NCI-H748 (cell line): Measurements from ENCODE around the gene ANO2.

Source experiments
- DNase-seq: peaks from one replicate; lab custom pipeline; 2025; ENCODE audit not compliant: unreplicated experiment; lab: John Stamatoyannopoulos, UW

The ANO2 gene

DNA sequence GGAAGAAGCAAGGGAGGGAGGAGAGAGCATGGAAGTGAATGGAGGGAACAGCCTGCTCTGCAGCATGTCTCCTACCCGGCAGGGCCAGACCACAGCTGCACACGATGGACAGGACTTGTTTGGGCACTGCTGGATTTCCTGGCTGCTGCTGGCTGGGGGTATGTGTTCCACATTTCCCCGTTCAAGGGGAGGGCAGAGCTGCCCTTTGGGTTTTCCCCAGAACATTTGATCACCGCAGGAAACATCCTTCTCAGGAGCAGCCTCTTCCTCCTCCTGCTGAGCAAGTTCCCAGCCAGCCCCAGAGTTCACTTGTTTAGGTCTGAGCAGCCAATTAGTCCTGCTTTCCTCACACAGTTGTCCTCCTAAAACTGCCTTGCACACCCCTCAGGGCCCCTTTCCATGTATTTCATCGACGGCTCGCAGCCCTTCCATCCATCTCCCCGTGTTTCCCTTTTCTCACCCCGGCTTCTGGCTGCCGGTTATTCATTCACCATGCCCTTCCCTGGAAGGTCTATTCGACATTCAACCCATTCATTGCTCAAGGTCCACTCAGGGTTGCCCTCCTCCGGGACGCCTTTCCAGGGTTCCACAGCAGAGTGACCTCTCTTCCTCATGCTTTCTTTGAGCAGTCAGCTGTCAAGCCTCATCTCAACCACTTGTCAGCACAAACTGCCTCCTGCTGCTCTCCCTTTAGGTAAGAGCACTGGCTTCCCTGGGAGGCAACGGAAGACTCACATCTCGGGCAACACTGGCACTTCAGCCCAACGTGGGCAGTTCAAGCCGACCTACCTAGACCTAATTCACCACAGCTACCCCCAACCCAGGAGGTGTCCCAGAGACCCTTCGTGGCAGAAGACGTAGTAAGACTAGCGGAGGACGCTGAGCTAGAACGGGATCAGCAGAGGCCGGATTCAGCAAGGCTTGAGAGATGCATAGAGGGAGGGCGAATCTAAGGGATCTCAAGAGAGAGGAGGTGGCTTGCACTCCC lies 20.1 kb upstream of the ANO2 start:
- DNase-seq: no peak

DNA sequence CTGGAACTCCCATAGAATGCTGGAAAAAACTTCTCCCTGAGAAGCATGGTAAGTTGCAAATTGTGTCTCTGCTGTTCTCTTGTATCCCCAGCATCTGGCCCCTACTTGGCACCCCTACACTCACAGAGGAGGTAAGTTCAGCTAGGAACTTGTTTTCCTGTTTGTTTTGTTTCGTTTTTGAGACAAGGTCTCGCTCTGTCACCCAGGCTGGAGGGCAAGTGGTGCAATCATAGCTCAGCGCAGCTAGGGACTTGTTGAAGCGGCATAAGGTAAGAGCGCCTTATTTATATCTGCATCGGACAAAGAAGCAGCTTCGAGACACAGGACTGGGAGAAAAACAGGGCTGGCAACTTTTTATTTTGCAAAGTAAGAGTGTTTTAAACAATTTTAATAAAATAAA lies 18.5 kb upstream of the ANO2 start:
- no peak for DNase-seq

DNA sequence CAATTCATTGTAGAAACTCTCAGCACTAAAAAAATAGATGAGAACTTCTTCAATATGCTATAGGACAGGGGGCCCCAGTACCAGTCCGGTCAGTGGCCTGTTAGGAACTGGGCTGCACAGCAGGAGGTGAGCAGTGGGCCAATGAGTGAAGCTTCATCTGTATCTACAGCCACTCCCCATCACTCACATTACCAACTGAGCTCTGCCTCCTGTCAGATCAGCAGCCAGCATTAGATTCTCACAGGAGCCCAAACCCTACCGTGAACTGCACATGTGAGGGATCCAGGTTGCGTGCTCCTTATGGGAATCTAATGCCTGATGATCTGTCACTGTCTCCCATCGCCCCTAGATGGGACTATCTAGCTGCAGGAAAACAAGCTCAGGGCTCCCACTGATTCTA lies 15.7 kb upstream of the ANO2 start:
- DNase-seq: no peak

DNA sequence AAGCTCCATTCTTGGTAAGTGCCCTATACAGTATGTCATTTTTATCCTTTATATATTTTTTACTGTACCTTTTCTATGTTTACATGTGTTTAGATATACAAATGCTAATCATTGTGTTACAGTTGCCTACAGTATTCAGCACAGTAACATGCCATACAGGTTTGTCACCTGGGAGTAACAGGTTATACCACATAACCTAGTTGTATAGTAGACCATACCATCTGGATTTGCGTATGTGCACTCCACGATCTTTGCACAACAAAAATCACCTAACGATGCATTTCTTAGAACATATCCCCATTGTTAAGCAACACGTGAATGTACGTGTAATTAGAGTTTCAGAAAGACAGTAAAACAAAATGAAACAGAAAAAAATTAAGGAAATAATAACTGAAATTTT lies 11.9 kb upstream of the ANO2 start:
- no peak for DNase-seq

DNA sequence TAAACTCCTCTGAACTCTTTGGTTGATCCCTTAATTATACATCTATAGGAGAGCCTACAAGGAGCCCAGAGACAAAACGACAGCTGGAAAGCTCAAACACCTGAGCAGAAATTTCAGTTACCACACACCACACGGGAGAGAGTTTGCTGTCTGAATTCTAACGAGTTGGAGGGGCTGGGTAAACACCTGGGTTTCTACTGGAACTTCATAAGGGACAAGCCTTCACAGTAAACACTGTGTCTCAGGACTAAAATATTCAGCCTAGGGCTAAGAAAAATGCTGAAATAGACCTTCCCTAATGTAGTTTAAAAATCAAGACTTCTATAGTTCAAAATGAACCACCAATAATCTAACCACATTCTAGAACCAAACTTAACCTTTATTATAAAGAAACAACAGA lies 9.6 kb upstream of the ANO2 start:
- no peak for DNase-seq

DNA sequence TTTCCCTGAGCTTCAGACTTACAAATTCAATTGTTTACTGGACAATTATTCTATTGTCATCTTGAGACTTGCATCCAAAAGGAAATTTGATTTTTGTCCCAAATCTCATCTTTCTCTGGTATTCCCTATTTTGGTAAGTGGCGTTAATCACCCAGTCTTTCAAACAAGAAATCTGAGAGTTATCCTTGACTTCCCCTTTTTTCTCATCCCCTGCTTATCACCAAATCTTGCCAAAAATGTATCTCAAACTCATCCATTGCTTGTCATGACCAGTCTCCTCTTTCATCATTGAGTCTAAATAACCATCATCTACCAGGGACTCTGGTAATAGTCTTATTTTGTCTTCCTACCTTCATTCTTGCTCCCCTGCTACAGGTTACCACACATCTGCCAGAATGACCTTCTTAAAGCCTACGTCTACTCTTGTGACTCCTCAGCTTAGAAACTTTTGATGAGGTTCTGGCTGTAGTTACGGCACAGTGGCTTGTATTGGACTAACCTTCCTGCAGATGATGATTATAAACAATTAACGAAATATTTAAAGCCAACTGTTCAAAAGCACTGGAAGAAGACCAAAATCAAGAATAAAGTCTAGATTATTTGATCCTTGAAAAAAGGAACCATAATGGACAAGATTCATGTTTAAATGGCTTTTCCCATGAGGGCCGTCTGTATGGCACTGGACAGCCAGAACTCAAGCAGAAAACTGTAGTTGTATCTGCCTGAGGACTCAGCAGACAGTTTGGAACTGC lies 9.0 kb upstream of the ANO2 start:
- DNase-seq: no peak

DNA sequence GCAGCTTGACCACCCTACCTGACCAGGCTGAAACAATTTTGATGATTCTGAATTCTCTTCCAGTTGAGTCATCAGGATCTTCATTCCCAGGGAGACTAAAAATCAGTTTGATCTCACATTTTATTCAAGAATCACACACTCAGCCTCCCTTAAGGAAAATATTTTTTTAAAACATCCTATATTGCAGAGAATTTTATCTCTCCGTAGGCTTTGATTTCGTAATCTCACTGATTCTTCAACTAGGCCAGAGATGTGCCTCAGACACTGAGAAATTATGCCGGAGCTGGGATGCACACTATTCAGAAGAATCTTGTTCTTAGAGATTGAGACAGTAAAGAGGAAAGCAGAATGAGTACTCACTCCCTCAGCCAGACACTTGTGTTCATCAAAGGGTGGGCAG lies 7.0 kb upstream of the ANO2 start:
- no peak for DNase-seq

DNA sequence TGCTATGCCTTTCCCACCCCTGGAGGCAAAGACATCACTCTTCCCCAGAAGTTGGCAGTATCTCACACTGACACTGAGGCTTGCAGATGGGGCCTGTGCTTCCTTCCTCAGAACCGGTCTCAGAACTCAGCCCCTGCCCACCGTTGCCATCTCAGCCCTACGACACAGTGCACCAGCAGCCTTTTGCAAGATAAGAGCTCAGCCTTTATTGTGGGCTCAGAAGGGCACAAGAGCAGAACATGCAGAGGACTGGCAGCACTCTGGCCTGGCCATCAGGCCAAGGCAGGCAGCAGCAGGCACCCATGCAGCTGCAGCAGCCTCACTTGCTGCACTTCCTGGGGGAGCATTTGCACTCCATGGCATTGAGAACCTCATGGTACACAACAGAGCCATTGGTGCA lies 3.6 kb upstream of the ANO2 start:
- no peak for DNase-seq

DNA sequence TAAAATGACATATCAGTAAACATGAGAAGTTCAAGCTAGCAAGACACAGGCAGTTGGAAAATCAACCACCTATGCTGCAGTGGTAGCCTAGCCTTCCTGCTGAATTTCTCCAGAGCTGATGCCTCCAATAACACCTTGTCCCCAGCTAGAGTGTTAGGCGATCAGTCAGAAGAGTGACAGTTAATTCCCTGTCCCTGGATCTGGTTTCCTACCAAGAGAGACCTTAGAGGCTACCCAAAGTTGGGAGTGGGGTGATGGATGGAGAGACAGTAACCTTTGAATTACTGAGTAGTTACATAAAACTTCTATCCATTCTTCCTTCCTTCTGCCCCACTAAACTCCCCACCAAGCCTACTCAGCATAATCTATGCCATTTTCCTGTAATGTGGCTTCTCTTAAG lies 1.9 kb upstream of the ANO2 start:
- DNase-seq: no peak

DNA sequence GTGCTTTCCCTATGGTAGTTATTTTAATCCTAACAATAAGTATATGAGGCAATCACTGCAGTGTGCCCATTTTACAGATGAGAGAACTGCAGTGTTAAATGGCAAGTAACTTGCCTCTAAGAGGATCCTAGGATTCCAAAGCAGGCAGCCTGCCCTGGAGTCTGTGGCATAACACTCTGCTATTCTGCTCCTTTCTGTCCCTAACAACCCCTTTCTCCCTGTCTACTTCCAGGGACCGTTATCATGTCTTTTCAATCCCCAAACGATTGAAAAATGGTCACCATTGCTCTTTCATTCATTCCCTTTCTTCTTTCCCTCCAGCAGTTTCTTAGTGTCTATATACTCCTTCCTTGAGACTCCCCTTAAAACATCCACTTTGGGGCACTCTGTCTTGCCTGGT lies 1.3 kb upstream of the ANO2 start:
- DNase-seq: no peak

DNA sequence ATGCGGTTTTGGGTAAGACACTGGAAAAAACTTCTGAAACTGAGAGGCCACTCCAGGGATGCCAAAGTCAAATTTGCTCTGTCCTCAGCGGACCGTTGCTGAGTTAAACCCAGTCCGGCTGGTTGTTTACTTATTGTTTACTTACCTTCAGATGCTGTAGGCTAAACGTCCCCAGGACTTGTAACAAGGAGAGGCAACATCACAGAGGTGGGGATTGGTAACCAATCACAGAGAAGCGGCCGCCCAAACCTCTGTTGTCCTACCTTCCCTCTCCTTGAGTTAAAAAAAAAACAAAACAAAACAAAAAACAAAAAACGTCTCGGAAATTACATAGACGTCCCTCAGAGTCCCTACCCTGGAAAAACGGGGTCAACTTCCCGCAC lies 380 bp downstream of the ANO2 start:
- peak; percentile 24 for DNase-seq

DNA sequence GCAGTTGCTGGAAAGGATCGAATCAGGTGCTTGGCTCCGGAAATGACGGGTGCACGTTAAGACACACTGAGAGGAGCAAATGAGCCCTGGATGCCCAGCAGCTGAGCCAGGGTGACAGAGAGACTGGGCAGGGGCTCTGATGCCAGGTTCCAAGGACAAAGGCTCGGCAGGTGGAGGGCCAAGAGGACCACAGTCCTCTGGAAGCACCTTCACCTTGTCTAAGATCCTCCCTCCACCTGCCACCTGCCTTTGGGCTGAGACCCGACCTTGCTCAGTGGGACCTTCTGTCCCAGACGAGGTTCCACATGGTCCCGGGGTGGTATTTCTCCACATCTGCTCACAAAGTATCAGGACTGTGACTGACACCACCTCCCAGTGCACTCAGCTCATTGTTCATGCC lies 1.0 kb downstream of the ANO2 start:
- DNase-seq: no peak

DNA sequence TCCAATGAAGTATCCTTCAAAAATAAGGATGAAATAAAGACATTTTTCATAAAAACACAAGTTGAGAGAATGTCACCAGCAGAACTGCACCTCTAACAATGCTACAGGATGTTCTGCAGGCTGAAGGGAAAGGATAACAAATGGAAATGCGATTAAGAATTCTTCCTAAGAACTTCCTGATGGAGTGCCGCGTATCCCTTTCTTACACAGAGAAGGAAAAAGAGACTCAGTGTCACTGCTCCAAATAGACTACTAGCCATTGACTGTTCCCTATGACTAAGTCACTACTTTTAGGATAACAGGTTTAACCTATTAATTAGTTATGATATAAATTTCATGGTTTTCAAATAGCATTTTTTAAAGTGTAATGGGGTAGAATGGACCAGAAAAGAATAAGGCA lies 3.2 kb downstream of the ANO2 start:
- DNase-seq: no peak

DNA sequence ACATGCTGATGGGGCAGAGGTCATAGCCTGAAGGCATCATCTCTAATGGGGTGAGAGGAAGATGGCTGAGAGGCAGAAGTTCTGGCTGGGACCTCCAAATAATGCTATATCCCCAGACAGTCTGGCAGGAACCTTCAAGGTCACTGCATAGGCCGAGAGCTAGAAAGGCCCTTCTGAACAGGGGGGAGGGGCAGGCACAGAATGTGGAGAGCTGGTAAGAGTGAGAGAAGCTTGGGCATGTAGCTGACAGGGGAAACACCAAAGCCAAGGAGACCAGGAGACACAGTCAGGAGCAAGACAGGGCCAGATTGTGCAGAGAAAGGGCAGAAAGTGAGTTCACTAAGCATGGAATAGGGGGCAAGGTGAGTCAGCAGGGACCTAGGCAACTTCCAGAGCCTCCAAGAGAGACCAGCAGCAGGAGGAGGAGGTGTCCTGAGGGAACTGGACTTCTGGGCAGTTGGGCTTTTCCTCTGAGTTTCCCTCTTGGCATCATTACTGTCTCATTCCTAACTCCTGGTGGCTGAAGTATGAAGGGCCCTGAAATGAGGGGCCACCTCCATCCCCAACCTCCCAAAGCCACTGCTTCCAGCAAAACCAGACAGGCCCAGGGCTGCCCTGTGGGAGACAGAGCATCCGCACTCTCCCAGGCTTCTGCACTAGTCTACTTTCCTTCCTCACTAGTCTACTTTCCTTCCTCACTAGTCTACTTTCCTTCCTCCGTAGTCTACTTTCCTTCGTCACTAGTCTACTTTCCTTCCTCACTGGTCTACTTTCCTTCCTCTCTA lies 17.1 kb downstream of the ANO2 start:
- no peak for DNase-seq

DNA sequence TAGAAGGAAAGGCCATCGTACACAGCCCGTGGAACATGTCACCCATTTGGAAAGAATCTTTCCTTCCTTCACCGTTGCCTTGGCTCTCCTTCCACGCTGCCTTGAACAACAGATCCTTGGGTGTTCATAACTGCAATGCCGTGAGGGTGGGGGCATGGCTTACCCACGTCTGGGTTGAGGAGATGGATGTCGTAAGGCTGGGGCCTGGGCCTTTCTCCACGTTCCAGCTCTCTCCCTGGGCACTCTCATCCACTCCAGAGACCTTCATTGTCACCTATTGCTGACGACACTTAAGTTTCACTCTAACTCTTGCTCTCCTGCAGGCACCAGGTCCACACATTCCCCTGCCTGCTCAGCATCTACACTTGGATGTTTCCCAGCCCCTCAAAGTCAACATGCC lies 19.4 kb downstream of the ANO2 start:
- DNase-seq: no peak

DNA sequence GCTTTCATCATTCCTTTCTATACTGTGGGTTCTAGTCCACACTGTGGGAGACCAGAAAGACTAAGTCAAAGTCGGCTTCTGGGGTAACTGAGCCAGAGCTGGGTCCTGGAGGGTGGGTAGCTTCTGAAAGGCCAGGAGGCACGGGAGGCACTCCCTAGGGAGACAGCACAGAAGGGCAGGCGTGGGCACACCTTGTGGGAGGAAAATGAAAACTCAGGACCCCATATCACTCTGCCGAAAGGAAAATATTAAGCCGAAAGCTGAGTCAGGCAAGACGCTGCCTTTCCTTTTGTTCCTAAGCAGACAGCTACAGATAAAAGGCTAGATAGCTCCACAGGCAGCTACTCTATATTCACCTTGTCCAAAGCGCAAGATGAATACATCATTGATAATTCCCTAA lies 20.7 kb downstream of the ANO2 start:
- no peak for DNase-seq

DNA sequence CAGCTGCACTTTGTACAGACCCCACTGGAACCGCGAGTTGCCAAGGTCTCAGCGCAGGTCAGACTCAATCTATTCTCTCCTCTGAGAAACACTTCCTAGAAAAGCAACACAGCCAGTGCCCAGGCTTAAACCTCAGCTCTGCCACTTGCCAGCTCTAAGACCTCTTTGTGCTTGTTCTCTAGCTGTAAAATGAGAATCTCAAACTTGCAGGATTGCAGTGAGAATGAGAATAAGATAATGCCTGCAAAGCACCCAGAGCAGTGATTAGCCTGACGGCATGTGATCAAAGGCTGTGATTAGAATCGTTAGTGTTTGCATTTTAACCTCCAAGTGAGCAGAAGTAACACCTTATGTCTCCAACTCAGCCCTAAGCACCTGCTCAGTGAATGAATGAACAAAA lies 21.3 kb downstream of the ANO2 start:
- no peak for DNase-seq

DNA sequence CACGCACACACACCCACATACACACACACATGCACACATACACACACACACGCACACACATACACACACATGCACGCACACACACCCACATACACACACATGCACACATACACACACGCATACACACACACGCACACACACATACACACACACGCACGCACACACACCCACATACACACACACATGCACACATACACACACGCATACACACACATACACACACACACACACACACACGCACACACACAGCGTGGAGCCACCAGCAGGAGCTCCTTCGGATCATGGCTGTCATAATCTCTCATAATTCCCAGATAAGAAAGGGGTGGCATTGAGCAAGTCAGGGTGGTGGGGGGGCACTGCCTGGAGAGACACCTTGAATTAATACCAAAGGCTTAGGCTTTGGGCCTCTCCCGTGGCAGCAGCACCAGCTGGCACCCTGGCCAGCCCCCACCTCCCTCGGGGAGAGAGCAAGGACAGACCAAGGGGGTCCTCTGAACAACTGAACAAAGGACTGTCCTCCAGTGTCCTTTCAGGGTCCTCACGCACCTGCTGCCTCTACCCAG lies 21.9 kb downstream of the ANO2 start:
- DNase-seq: no peak

DNA sequence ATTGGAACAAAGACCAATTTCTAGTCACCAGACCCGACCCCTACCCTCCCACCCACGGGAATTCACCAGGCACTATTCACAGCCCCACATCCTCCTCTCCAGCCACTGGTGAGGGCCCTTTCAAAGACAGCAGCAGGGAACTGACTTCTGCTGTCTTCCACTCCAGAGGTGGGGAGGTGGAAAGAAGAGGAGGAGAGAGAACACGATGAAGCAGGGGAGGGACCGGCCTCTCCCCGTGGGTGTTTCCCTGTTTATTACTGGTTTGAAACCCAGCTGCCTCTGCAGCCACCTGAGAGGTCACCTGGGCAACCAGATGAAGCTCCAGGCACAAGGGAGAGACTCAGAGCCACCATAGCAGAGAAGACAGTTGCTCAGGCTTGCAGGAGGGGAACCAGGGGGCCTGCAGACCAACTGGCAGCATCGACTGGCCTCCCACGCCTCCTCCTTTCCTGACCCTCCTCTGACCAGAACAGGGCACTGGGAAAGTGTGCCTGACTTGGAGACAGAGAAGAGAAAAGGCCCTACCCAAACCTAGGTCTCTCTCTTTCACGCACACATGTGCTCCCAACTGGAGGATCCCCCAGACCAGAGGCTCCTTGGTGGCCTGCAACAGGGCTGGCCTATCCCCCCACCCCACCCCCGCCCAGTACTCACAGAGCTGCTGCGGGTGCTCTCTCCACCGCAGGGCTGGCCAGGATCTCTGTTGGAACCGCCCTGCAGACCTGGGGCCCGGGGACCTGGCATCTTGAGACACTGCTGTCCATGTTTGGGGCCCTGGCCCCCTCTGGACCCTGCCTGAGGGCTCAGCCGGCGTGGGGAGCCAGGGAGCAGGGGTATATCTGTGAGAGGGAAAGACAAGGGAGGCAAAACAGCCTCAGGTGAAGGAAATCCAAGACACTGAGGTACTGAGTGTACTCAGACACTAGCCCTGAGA lies 22.8 kb downstream of the ANO2 start:
- DNase-seq: no peak
